ENCODE results near the gene GTPBP3. TPM values are rescaled to one million over a fixed set of nuclear protein-coding genes. Genes with fewer than 3 reads are reported as not detected.

The GTPBP3 gene
- total and polyA plus RNA-seq, 2 experiments from 2014 or later = 34.9 to 95.6 TPM

DNA sequence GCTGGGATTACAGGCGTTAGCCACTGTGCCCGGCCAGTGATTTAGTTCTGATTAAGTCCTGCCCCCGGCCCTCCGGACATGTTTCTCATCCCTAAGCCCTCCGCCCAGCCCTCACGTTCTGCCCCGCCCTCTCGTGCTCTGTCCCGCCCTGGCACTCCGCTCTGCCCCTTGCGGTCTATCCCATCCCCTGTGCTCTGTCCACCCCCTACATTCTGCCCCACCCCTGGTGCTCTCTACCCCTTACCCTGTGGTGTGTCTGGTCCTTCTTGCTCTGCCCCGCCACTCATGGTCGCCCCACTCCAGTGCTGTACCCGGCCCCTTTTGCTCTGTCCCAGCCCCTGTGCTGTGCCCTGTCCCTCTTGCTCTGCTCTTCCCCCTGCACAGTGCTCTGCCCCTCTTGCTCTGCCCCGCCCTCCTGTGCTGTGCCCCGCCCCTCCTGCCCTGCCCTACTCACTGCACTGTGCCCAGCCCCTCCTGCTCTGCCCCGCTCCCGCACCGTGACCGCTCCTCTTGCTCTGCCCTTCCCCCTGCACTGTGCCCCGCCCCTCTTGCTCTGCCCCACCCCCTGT is 3.0 kb downstream of the GTPBP3 start:
- no peaks in the 10 kb centered on the region for H3K9me3 ChIP-seq (ENCODE audit: low read depth)
- H3K27ac ChIP-seq = no peak overlapping the region
- peaks cover 4% of the 10 kb centered on the region for H3K4me1 ChIP-seq (ENCODE audit: low read depth)
- DNase-seq (ENCODE audit: low read depth in 1 of 2, low spot score in 1 of 2) = no peak
- H3K36me3 ChIP-seq = no peaks in the 10 kb centered on the region
- no peaks in the 10 kb centered on the region for H3K27me3 ChIP-seq
- H3K4me3 ChIP-seq = no peak overlapping the region
- TF ChIP-seq, protein P1, sequence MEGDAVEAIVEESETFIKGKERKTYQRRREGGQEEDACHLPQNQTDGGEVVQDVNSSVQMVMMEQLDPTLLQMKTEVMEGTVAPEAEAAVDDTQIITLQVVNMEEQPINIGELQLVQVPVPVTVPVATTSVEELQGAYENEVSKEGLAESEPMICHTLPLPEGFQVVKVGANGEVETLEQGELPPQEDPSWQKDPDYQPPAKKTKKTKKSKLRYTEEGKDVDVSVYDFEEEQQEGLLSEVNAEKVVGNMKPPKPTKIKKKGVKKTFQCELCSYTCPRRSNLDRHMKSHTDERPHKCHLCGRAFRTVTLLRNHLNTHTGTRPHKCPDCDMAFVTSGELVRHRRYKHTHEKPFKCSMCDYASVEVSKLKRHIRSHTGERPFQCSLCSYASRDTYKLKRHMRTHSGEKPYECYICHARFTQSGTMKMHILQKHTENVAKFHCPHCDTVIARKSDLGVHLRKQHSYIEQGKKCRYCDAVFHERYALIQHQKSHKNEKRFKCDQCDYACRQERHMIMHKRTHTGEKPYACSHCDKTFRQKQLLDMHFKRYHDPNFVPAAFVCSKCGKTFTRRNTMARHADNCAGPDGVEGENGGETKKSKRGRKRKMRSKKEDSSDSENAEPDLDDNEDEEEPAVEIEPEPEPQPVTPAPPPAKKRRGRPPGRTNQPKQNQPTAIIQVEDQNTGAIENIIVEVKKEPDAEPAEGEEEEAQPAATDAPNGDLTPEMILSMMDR (IDR thresholded peaks at IDR 0.05; ENCODE audit: low read depth, low read length) = no peak

DNA sequence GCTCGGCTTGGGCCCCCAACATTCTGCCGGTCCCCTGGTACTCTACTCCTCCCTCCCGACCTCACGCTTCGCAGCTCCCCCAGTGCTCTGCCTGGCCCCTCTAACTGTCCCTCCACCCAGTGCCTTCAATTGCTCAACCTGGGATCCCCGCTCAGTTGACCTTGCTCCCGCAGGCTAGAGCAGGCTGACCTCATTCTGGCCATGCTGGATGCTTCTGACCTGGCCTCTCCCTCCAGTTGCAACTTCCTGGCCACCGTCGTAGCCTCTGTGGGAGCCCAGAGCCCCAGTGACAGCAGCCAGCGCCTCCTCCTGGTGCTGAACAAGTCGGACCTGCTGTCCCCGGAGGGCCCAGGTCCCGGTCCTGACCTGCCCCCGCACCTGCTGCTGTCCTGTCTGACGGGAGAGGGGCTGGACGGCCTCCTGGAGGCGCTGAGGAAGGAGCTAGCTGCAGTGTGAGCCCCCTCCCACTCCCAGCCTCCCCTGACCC is 3.6 kb downstream of the GTPBP3 start:
- Histone ChIP-seq H3K4me1 (ENCODE audit: low read depth) (peaks cover 4% of the 10 kb centered on the region), H3K4me3 (no peak overlapping the region), H3K36me3 (no peaks in the 10 kb centered on the region), H3K27me3 (no peaks in the 10 kb centered on the region), H3K27ac (no peak overlapping the region), H3K9me3 (ENCODE audit: low read depth) (no peaks in the 10 kb centered on the region)
- DNase-seq (ENCODE audit: low read depth in 1 of 2, low spot score in 1 of 2) = no peak
- TF ChIP-seq, protein P1 (IDR thresholded peaks at IDR 0.05; ENCODE audit: low read depth, low read length) = no peak

DNA sequence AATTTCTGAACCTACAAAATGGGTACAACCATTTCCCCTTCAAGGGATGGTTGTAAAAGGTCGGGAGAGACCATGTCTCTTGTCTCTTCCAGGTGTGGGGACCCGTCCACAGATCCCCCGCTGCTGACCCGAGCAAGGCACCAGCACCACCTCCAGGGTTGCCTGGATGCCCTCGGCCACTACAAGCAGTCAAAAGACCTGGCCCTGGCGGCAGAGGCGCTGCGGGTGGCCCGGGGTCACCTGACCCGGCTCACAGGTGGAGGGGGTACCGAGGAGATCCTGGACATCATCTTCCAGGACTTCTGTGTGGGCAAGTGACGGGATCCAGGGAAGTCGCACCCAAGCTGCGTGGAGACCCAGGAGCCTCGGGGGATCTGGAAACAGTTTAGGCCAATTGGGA is 4.0 kb downstream of the GTPBP3 start:
- Histone ChIP-seq H3K4me1 (ENCODE audit: low read depth) (peaks cover 4% of the 10 kb centered on the region), H3K9me3 (ENCODE audit: low read depth) (no peaks in the 10 kb centered on the region), H3K27ac (no peak overlapping the region), H3K27me3 (no peaks in the 10 kb centered on the region), H3K36me3 (no peaks in the 10 kb centered on the region), H3K4me3 (no peak overlapping the region)
- no peak for DNase-seq (ENCODE audit: low read depth in 1 of 2, low spot score in 1 of 2)
- TF ChIP-seq, protein P1 (IDR thresholded peaks at IDR 0.05; ENCODE audit: low read depth, low read length) = no peak

DNA sequence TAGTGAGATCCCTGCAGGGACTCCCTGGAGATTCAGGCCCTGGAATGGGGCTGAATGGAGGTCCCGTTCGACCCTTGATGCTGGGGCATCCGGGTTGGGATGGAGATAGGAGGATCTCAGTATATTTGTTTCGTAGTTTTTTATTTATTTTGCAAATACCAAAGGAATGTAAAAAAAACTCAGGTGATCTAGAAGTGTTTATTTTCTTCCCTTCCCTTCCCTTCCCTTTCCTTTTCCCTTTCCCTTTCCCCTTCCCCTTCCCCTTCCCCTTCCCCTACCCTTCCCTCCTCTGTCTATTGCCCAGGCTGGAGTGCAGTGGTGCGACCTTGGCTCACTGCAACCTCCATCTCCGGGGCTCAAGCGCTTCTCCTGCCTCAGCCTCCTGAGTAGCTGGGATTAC is 4.5 kb downstream of the GTPBP3 start:
- no peaks in the 10 kb centered on the region for H3K9me3 ChIP-seq (ENCODE audit: low read depth)
- H3K4me1 ChIP-seq (ENCODE audit: low read depth) = peaks cover 4% of the 10 kb centered on the region
- no peak for DNase-seq (ENCODE audit: low read depth in 1 of 2, low spot score in 1 of 2)
- H3K36me3 ChIP-seq = no peaks in the 10 kb centered on the region
- H3K27ac ChIP-seq = no peak overlapping the region
- H3K4me3 ChIP-seq = no peak overlapping the region
- H3K27me3 ChIP-seq = no peaks in the 10 kb centered on the region
- TF ChIP-seq, protein P1 (IDR thresholded peaks at IDR 0.05; ENCODE audit: low read depth, low read length) = no peak

DNA sequence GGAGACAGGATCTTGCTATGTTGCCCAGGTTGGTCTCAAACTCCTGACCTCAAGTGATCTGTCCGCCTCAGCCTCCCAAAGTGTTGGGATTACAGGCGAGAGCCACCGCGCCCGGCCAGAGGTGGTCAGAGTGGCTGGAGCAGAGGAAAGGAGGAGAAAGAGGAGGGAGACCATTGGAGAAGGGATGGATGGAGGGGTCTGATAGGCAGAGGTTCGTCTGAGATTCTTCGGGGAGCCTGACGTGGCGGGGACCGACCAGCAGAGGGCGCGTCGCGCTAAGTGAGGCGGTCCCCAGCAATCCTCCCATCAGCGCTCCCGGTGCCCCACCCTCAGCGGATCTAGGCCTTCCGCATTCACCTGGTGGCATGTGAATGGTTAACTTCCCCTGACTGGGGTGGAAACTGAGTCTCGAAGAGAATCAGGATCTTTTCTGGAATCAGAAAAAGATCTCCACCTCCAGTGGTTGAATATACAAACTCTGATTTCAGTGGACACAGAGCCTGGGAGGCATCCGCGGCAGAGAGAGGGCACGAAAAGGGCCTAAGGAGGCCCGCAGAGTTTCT is 8.8 kb downstream of the GTPBP3 start:
- no peak overlapping the region for H3K27ac ChIP-seq
- no peaks in the 10 kb centered on the region for H3K36me3 ChIP-seq
- H3K4me1 ChIP-seq (ENCODE audit: low read depth) = no peaks in the 10 kb centered on the region
- H3K27me3 ChIP-seq = no peaks in the 10 kb centered on the region
- DNase-seq (ENCODE audit: low read depth in 1 of 2, low spot score in 1 of 2) = peak; percentile 68 to 77
- no peak overlapping the region for H3K4me3 ChIP-seq
- TF ChIP-seq, protein P1 (IDR thresholded peaks at IDR 0.05; ENCODE audit: low read depth, low read length) = peak; percentile 87
- H3K9me3 ChIP-seq (ENCODE audit: low read depth) = no peaks in the 10 kb centered on the region

All from cardiac muscle cell (in vitro differentiated cells and primary cell).